Measurements from ENCODE around the gene SLC25A14. TPM values are rescaled to one million over a fixed set of nuclear protein-coding genes. Genes with fewer than 3 reads are reported as not detected.

Gene SLC25A14
- total RNA-seq, 2 donors from 2014 or later = 14.1 to 16.4 TPM

DNA sequence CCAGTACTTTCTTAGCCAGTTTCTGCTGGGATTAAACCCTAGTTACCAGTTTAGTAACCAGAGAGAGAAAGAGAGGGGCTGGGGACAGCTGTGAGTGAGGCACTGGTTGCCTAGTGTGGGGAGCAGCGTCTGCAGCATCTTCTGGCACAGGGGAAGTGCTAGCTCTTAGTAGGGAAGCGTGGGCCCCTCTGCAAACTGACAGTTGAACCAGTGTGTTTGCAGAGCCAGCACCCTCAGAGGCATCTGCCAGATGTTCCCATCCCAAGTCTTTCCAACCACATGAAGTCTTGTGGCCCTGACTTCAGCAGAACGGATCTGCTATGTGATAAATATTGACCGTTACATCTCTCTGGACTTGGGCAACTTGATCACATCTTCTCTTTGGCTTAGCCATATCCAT lies 77.1 kb downstream of the SLC25A14 start:
- TF ChIP-seq, protein P1, sequence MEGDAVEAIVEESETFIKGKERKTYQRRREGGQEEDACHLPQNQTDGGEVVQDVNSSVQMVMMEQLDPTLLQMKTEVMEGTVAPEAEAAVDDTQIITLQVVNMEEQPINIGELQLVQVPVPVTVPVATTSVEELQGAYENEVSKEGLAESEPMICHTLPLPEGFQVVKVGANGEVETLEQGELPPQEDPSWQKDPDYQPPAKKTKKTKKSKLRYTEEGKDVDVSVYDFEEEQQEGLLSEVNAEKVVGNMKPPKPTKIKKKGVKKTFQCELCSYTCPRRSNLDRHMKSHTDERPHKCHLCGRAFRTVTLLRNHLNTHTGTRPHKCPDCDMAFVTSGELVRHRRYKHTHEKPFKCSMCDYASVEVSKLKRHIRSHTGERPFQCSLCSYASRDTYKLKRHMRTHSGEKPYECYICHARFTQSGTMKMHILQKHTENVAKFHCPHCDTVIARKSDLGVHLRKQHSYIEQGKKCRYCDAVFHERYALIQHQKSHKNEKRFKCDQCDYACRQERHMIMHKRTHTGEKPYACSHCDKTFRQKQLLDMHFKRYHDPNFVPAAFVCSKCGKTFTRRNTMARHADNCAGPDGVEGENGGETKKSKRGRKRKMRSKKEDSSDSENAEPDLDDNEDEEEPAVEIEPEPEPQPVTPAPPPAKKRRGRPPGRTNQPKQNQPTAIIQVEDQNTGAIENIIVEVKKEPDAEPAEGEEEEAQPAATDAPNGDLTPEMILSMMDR (conservative IDR thresholded peaks at IDR 0.05) = no peak
- H3K27ac ChIP-seq (ENCODE audit: low read depth, low read length) = no peak overlapping the region
- Mint-ChIP-seq H3K4me1 (peaks cover 8% of the 10 kb centered on the region), H3K36me3 (ENCODE audit: low read depth) (peaks cover 16% of the 10 kb centered on the region), H3K4me3 (no peak overlapping the region), H3K27ac (no peak overlapping the region), H3K27me3 (ENCODE audit: insufficient read depth) (no peaks in the 10 kb centered on the region), H3K9me3 (peaks cover 31% of the 10 kb centered on the region)
- no peak for DNase-seq
- no peaks in the 10 kb centered on the region for H3K27me3 ChIP-seq (ENCODE audit: control insufficient read depth, insufficient read depth, low read length, poor library complexity, severe bottlenecking)
- H3K4me3 ChIP-seq (ENCODE audit: low read length) = no peak overlapping the region
- no peaks in the 10 kb centered on the region for H3K36me3 ChIP-seq (ENCODE audit: control insufficient read depth, insufficient read depth, low read length)
- H3K9me3 ChIP-seq (ENCODE audit: control insufficient read depth, low read length) = no peaks in the 10 kb centered on the region
- H3K4me1 ChIP-seq (ENCODE audit: control insufficient read depth, insufficient read depth, low read length) = no peaks in the 10 kb centered on the region
- WGBS, 2 experiments (ENCODE audit: insufficient coverage in 1 of 2, insufficient read length in 1 of 2) = 90% methylated on average over 2 to 3 of the region's 4 CpGs
- H3K9ac ChIP-seq (ENCODE audit: extremely low read depth, low read length, poor library complexity, severe bottlenecking) = no peak overlapping the region

DNA sequence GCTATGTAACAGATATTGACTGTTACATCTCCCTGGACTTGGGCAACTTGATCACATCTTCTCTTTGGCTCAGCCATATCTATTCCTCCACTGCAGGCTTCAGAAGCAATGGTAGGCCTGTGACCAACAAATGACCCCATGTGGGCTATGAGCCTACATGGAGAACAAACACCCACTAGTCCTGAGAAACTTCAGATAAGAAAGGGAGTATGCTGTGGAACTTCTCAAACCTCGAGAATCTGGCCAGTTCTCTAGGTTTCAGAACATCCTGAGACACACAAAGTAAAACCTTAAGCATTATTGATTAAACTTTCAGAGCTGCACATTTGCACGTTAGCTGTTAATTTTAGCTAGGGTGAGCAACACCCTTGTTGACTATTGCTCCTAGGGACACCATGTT lies 78.3 kb downstream of the SLC25A14 start:
- WGBS, 2 experiments (ENCODE audit: insufficient coverage in 1 of 2, insufficient read length in 1 of 2) = 90 to 91% methylated on average over 2 of the region's 2 CpGs

DNA sequence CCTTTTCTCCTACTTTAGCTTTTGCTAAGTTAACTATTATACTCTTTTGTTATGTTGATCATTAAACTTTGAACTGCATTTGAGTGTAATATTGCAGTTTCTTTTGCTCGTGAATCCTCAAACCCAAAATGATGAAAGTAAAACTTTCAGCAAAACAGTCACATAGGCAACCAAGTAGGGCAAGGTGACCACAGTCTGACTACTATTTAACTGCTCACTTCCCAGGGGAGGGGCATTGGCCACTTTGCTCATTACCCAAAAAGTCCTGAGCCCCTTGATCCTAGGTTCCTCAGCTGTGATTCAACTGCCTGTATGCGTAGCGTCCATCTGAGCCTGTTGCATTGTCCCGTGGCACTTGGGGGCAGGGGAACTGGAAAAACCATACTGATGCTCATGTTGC lies 79.0 kb downstream of the SLC25A14 start:
- Histone ChIP-seq H3K4me3 (ENCODE audit: low read length) (no peak overlapping the region), H3K9ac (ENCODE audit: extremely low read depth, low read length, poor library complexity, severe bottlenecking) (no peak overlapping the region), H3K27ac (ENCODE audit: low read depth, low read length) (no peak overlapping the region), H3K36me3 (ENCODE audit: control insufficient read depth, insufficient read depth, low read length) (no peaks in the 10 kb centered on the region), H3K27me3 (ENCODE audit: control insufficient read depth, insufficient read depth, low read length, poor library complexity, severe bottlenecking) (no peaks in the 10 kb centered on the region), H3K9me3 (ENCODE audit: control insufficient read depth, low read length) (no peaks in the 10 kb centered on the region), H3K4me1 (ENCODE audit: control insufficient read depth, insufficient read depth, low read length) (no peaks in the 10 kb centered on the region)
- Mint-ChIP-seq H3K27me3 (ENCODE audit: insufficient read depth) (no peaks in the 10 kb centered on the region), H3K36me3 (ENCODE audit: low read depth) (peaks cover 8% of the 10 kb centered on the region), H3K4me3 (no peak overlapping the region), H3K4me1 (peaks cover 8% of the 10 kb centered on the region), H3K27ac (no peak overlapping the region), H3K9me3 (peaks cover 44% of the 10 kb centered on the region)
- TF ChIP-seq, protein P1 (conservative IDR thresholded peaks at IDR 0.05) = no peak
- 98% methylated on average over 4 of the region's 4 CpGs; no CpG with 5 or more reads in 1 of the 2 experiments for WGBS, 2 experiments (ENCODE audit: insufficient coverage in 1 of 2, insufficient read length in 1 of 2)
- no peak for DNase-seq

More for the DNA sequence above, 78.3 kb downstream of the SLC25A14 start:
- H3K4me1 Mint-ChIP-seq = peaks cover 8% of the 10 kb centered on the region
- H3K27ac Mint-ChIP-seq = no peak overlapping the region
- H3K36me3 ChIP-seq (ENCODE audit: control insufficient read depth, insufficient read depth, low read length) = no peaks in the 10 kb centered on the region
- no peak overlapping the region for H3K4me3 Mint-ChIP-seq
- peaks cover 38% of the 10 kb centered on the region for H3K9me3 Mint-ChIP-seq
- H3K9me3 ChIP-seq (ENCODE audit: control insufficient read depth, low read length) = no peaks in the 10 kb centered on the region
- H3K9ac ChIP-seq (ENCODE audit: extremely low read depth, low read length, poor library complexity, severe bottlenecking) = no peak overlapping the region
- DNase-seq = no peak
- H3K27ac ChIP-seq (ENCODE audit: low read depth, low read length) = no peak overlapping the region
- no peaks in the 10 kb centered on the region for H3K4me1 ChIP-seq (ENCODE audit: control insufficient read depth, insufficient read depth, low read length)
- TF ChIP-seq, protein P1 (conservative IDR thresholded peaks at IDR 0.05) = no peak
- H3K36me3 Mint-ChIP-seq (ENCODE audit: low read depth) = peaks cover 8% of the 10 kb centered on the region
- H3K27me3 Mint-ChIP-seq (ENCODE audit: insufficient read depth) = no peaks in the 10 kb centered on the region
- H3K27me3 ChIP-seq (ENCODE audit: control insufficient read depth, insufficient read depth, low read length, poor library complexity, severe bottlenecking) = no peaks in the 10 kb centered on the region
- H3K4me3 ChIP-seq (ENCODE audit: low read length) = no peak overlapping the region
